ENCODE results near the gene TUBA8. TPM values are rescaled to one million over a fixed set of nuclear protein-coding genes. Genes with fewer than 3 reads are reported as not detected.
"Not testable (repeated sequence)": the region's sequence is repeated elsewhere in the genome, so short reads cannot be mapped to it uniquely, and the experiment has no call there.

Gene TUBA8
- 0.22 TPM in 1 of 2 replicates, not detected in the other for total RNA-seq

- no peak for TF ChIP-seq CTCF (conservative IDR thresholded peaks at IDR 0.05; ENCODE audit: low read depth, low read length)
- H3K4me3 ChIP-seq (ENCODE audit: low read depth, low read length): peak within 1 kb of the TSS; percentile 46
- DNase-seq (ENCODE audit: low read depth): no peak
Observed at GRCh38 chr22:18110194-18110953, at the start of gene TUBA8. TUBA8 (plus strand) TSS chr22:18110809; CDS start chr22:18110866, 57 bp downstream.

GRCh38 chr22:18062421-18062820 is 48.2 kb upstream of the TUBA8 start:
- DNase-seq (ENCODE audit: low read depth): no peak
- no peak overlapping the region for H3K4me3 ChIP-seq (ENCODE audit: low read depth, low read length)
- no peak for TF ChIP-seq CTCF (conservative IDR thresholded peaks at IDR 0.05; ENCODE audit: low read depth, low read length)

- no peak for DNase-seq (ENCODE audit: low read depth)
- H3K4me3 ChIP-seq (ENCODE audit: low read depth, low read length): no peak overlapping the region
- TF ChIP-seq CTCF (conservative IDR thresholded peaks at IDR 0.05; ENCODE audit: low read depth, low read length): no peak
Observed at GRCh38 chr22:18063306-18063705, 47.3 kb upstream of the TUBA8 start.

- not testable (repeated sequence) for H3K4me3 ChIP-seq (ENCODE audit: low read depth, low read length); DNase-seq (ENCODE audit: low read depth)
Observed at GRCh38 chr22:18063715-18064114, 46.9 kb upstream of the TUBA8 start.

GRCh38 chr22:18064636-18065035 is 46.0 kb upstream of the TUBA8 start:
- no peak for TF ChIP-seq CTCF (conservative IDR thresholded peaks at IDR 0.05; ENCODE audit: low read depth, low read length)
- no peak for DNase-seq (ENCODE audit: low read depth)
- H3K4me3 ChIP-seq (ENCODE audit: low read depth, low read length): no peak overlapping the region

- no peak overlapping the region for H3K4me3 ChIP-seq (ENCODE audit: low read depth, low read length)
- TF ChIP-seq CTCF (conservative IDR thresholded peaks at IDR 0.05; ENCODE audit: low read depth, low read length): peak; percentile 9
- DNase-seq (ENCODE audit: low read depth): no peak
Observed at GRCh38 chr22:18065256-18065655, 45.4 kb upstream of the TUBA8 start.

- no peak for DNase-seq (ENCODE audit: low read depth)
- H3K4me3 ChIP-seq (ENCODE audit: low read depth, low read length): no peak overlapping the region
- TF ChIP-seq CTCF (conservative IDR thresholded peaks at IDR 0.05; ENCODE audit: low read depth, low read length): no peak
Observed at GRCh38 chr22:18066181-18066859, 44.3 kb upstream of the TUBA8 start.

Data from epithelial cell of proximal tubule (primary cell).